Endothelial cell of umbilical vein (primary cell): Measurements from ENCODE around the gene PSMC2. TPM values are rescaled to one million over a fixed set of nuclear protein-coding genes. Genes with fewer than 3 reads are reported as not detected.

ENCODE experiments used
- BruUV-seq: library from RNA; stranded (reverse); fragments of 400-500 nt; replicated peaks from 2 replicates; lab custom pipeline; 2021; lab: Mats Ljungman, UMichigan
- CTCF ChIA-PET: fragments of 300-600, 350-600 bp; sonication (Branson Sonifier 250); formaldehyde crosslinking; loops from one replicate; lab custom pipeline; 2021; ENCODE audit warnings: antibody characterized with exemption, inconsistent platforms; lab: Charles Lee
- POLR2A ChIA-PET: fragments of 300-600, 350-600 bp; sonication (Branson Sonifier 250); formaldehyde crosslinking; loops from one replicate; lab custom pipeline; 2021; ENCODE audit warnings: antibody characterized with exemption, inconsistent platforms; lab: Charles Lee
- DNase-seq: peaks from one replicate; pipeline ENCODE4 v3.0.0-alpha.2; 2011; ENCODE audit warnings: low read depth, low spot score
- FAIRE-seq: peaks from 2 replicates; lab custom pipeline; 2011; peaks lifted over from hg19 to GRCh38; lab: Jason Lieb, UNC
- H2AFZ ChIP-seq: 2 replicates; pipeline ENCODE4 v1.6.0; 2012; ENCODE audit warnings: low read depth, low read length, control low read depth, inconsistent platforms
- H3K27ac ChIP-seq: 2 replicates; pipeline ENCODE4 v1.5.1; 2011; ENCODE audit warnings: low read depth, mild to moderate bottlenecking, control low read depth, low read length, moderate library complexity; ENCODE audit not compliant: insufficient read depth
- H3K27me3 ChIP-seq, 2 experiments: 2 replicates each; pipeline versions ENCODE4 v1.6.0 to v1.6.1; 2011; ENCODE audit warnings: low read length in 2 of 2, mixed read lengths in 1 of 2; ENCODE audit not compliant: control insufficient read depth in 2 of 2, insufficient read depth in 2 of 2
- H3K36me3 ChIP-seq, 2 experiments: 2 replicates in 1 of 2; 3 replicates in 1 of 2; pipeline ENCODE4 v1.5.1; 2011; ENCODE audit warnings: low read length in 2 of 2, mild to moderate bottlenecking in 1 of 2, moderate library complexity in 1 of 2; ENCODE audit not compliant: control insufficient read depth in 2 of 2, insufficient read depth in 2 of 2; ENCODE audit errors: extremely low read depth in 1 of 2
- H3K4me1 ChIP-seq: 3 replicates; pipeline ENCODE4 v1.5.1; 2011; ENCODE audit warnings: mild to moderate bottlenecking, low read length; ENCODE audit not compliant: control insufficient read depth, insufficient read depth; ENCODE audit errors: extremely low read depth
- H3K4me2 ChIP-seq: 2 replicates; pipeline ENCODE4 v1.6.1; 2011; ENCODE audit warnings: low read length, control low read depth, mixed read lengths; ENCODE audit not compliant: insufficient read depth
- H3K4me3 ChIP-seq, 3 experiments: fragments of 200-600 bp in 1 of 3; sonication (generic), shearing (Covaris generic) in 1 of 3; replicated peaks in 1 of 3; 2 replicates each; pipeline ENCODE4 v1.5.1; 2011 to 2016; ENCODE audit warnings: control low read depth in 3 of 3, low read length in 3 of 3, mild to moderate bottlenecking in 2 of 3, inconsistent platforms in 1 of 3, low read depth in 1 of 3, moderate library complexity in 1 of 3; ENCODE audit not compliant: insufficient read depth in 1 of 3
- H3K79me2 ChIP-seq: 2 replicates; pipeline ENCODE4 v1.6.0; 2012; ENCODE audit warnings: low read length, inconsistent platforms; ENCODE audit not compliant: control insufficient read depth, insufficient read depth
- H3K9ac ChIP-seq: replicated peaks from 2 replicates; pipeline ENCODE3; 2011; ENCODE audit warnings: low read length, control low read depth; ENCODE audit not compliant: insufficient read depth; ENCODE audit errors: extremely low read depth
- H3K9me1 ChIP-seq: replicated peaks from 3 replicates; pipeline ENCODE4 v1.6.0; 2011; ENCODE audit warnings: mild to moderate bottlenecking, low read length; ENCODE audit not compliant: control insufficient read depth, insufficient read depth; ENCODE audit errors: extremely low read depth
- H3K9me3 ChIP-seq: replicated peaks from 2 replicates; pipeline ENCODE4 v1.5.1; 2012; ENCODE audit warnings: low read length, inconsistent platforms; ENCODE audit not compliant: control insufficient read depth, insufficient read depth
- H4K20me1 ChIP-seq: replicated peaks from 2 replicates; pipeline ENCODE3; 2011; ENCODE audit warnings: mild to moderate bottlenecking, low read length; ENCODE audit not compliant: control insufficient read depth, insufficient read depth; ENCODE audit errors: extremely low read depth
- EZH2 ChIP-seq: IDR thresholded peaks from 2 replicates; pipeline ENCODE4 v1.6.1; 2012; ENCODE audit warnings: borderline replicate concordance, low read depth, mild to moderate bottlenecking, moderate library complexity, low read length, inconsistent platforms; ENCODE audit not compliant: severe bottlenecking
- FOS ChIP-seq: IDR thresholded peaks from 2 replicates; pipeline ENCODE4 v1.6.1; 2011; ENCODE audit warnings: mild to moderate bottlenecking, low read length, moderate library complexity, borderline replicate concordance; ENCODE audit not compliant: insufficient read depth
- GATA2 ChIP-seq: IDR thresholded peaks from 2 replicates; pipeline ENCODE4 v1.7.0; 2011; ENCODE audit warnings: low read depth, mild to moderate bottlenecking, moderate library complexity, mixed read lengths, low read length; ENCODE audit not compliant: insufficient read length, insufficient read depth
- JUN ChIP-seq: IDR thresholded peaks from 2 replicates; pipeline ENCODE4 v1.6.1; 2011; ENCODE audit warnings: borderline replicate concordance, low read depth; ENCODE audit not compliant: insufficient read length, insufficient read depth
- MYC ChIP-seq: IDR thresholded peaks from one replicate; pipeline ENCODE4 v1.6.1; 2011; ENCODE audit warnings: mild to moderate bottlenecking, low read depth, low read length
- POLR2A ChIP-seq: IDR thresholded peaks from 2 replicates; pipeline ENCODE4 v1.6.1; 2012; ENCODE audit warnings: low read depth, mild to moderate bottlenecking, control low read depth, low read length
- POLR2AphosphoS5 ChIP-seq: IDR thresholded peaks from 2 replicates; pipeline ENCODE4 v1.6.1; 2012; ENCODE audit warnings: low read depth, mild to moderate bottlenecking, control low read depth, low read length, moderate library complexity; ENCODE audit not compliant: insufficient read depth
- dilution Hi-C: fragments of 300-500 bp; cut with MboI; formaldehyde crosslinking; loops from one replicate; pipeline ENCODE4 v1.15.0; 2019; ENCODE audit warnings: low sequenced_read_pairs; ENCODE audit not compliant: extremely low pct_ligation_motif_present
- intact Hi-C: fragments of 100-400 bp; cut with micrococcal nuclease; formaldehyde crosslinking; loops from one replicate; pipeline ENCODE4 v1.10.0; 2022
- polyA plus RNA-seq, 4 experiments: library from polyadenylated mRNA; depleted of rRNA in 3 of 4; stranded (reverse) in 3 of 4; unstranded in 1 of 4; fragments of >200 nt; gene quantifications; 2 replicates each; pipeline versions ENCODE4 v1.2.1 to v1.2.3, GENCODE V29; 2011 to 2012; ENCODE audit warnings: missing spikeins in 1 of 4
- total RNA-seq: library from RNA; stranded (reverse); gene quantifications from 2 replicates; pipeline ENCODE4 v1.2.3, GENCODE V29; 2021
- TF ChIP-seq, protein P1 (sequence below): IDR thresholded peaks from 2 replicates; pipeline ENCODE4 v1.6.1; 2011; ENCODE audit not compliant: insufficient read depth, insufficient read length
- TF ChIP-seq, protein P2 (sequence below), 2 donors: IDR thresholded peaks; 1 replicate in 1 of 2; 2 replicates in 1 of 2; pipeline ENCODE4 v1.5.1; 2011; ENCODE audit warnings: low read length in 2 of 2, mild to moderate bottlenecking in 2 of 2, moderate library complexity in 2 of 2, control low read depth in 1 of 2, inconsistent platforms in 1 of 2, low read depth in 1 of 2; ENCODE audit not compliant: insufficient read depth in 1 of 2; ENCODE audit errors: extremely low read depth in 1 of 2

Gene PSMC2
- total and polyA plus RNA-seq, 2 donors (not counting 3 experiments of a cell fraction or from before 2014, with no cell fraction given), result 109 to 147 TPM

DNA sequence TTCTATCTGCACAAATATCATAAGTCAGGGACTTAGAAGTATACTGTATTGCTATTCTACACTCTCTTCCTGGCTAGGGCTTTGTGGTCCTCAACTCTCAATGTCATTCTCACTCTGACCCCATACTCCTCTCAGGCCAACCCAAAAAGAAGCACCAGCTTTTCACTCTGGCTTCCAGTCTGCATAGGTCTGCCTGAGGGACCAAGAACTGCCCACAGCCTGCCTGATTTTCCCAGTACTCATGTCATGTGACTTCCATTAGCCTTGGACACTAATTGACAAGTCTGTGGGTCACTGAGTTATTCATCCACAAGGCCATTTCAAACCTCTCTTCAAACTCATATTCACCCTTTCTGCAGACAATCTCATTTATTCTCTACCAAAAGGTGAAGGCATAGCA lies 30.4 kb upstream of the PSMC2 start:
- Histone ChIP-seq H4K20me1 (peaks cover 3% of the 10 kb centered on the region), H3K4me2 (no peak overlapping the region), H3K79me2 (no peaks in the 10 kb centered on the region), H3K27me3 (no peaks in the 10 kb centered on the region), H3K4me3 (no peak overlapping the region), H3K9me1 (no peaks in the 10 kb centered on the region), H3K27ac (no peak overlapping the region), H3K36me3 (peaks cover 25 to 44% of the 10 kb centered on the region in 2 experiments), H3K9ac (no peak overlapping the region), H3K9me3 (no peaks in the 10 kb centered on the region), H2AFZ (no peak overlapping the region), H3K4me1 (no peaks in the 10 kb centered on the region)
- FAIRE-seq, result no peak
- intact Hi-C loops, result no loop called here
- no TSS peak for BruUV-seq
- no peak for DNase-seq
- ChIA-PET POLR2A (no interaction called here), CTCF (no interaction called here)
- TF ChIP-seq, protein P1, sequence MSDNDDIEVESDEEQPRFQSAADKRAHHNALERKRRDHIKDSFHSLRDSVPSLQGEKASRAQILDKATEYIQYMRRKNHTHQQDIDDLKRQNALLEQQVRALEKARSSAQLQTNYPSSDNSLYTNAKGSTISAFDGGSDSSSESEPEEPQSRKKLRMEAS, result no peak
- TF ChIP-seq POLR2AphosphoS5 (no peak), MYC (no peak), FOS (no peak), EZH2 (no peak), JUN (no peak)
- dilution Hi-C loops, result no loop called here

- H4K20me1 ChIP-seq, result no peaks in the 10 kb centered on the region
- DNase-seq, result no peak
- H3K27me3 ChIP-seq, result no peaks in the 10 kb centered on the region
- intact Hi-C loops, result no loop called here
- dilution Hi-C loops, result no loop called here
- H2AFZ ChIP-seq, result no peak overlapping the region
- BruUV-seq, result no TSS peak
- H3K27ac ChIP-seq, result no peak overlapping the region
- peaks cover 9% of the 10 kb centered on the region for H3K79me2 ChIP-seq
- H3K4me1 ChIP-seq, result peaks cover 4% of the 10 kb centered on the region
- no peaks in the 10 kb centered on the region for H3K9me1 ChIP-seq
- TF ChIP-seq, protein P2, sequence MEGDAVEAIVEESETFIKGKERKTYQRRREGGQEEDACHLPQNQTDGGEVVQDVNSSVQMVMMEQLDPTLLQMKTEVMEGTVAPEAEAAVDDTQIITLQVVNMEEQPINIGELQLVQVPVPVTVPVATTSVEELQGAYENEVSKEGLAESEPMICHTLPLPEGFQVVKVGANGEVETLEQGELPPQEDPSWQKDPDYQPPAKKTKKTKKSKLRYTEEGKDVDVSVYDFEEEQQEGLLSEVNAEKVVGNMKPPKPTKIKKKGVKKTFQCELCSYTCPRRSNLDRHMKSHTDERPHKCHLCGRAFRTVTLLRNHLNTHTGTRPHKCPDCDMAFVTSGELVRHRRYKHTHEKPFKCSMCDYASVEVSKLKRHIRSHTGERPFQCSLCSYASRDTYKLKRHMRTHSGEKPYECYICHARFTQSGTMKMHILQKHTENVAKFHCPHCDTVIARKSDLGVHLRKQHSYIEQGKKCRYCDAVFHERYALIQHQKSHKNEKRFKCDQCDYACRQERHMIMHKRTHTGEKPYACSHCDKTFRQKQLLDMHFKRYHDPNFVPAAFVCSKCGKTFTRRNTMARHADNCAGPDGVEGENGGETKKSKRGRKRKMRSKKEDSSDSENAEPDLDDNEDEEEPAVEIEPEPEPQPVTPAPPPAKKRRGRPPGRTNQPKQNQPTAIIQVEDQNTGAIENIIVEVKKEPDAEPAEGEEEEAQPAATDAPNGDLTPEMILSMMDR (IDR thresholded peaks at IDR 0.05; ENCODE audit: extremely low read depth in 1 of 2, insufficient read depth in 1 of 2, low read depth in 1 of 2, low read length in 2 of 2), result no peak
- TF ChIP-seq MYC (no peak), FOS (no peak), POLR2A (no peak), GATA2 (no peak), JUN (no peak), EZH2 (no peak), POLR2AphosphoS5 (no peak)
- TF ChIP-seq, protein P1, result no peak
- H3K9me3 ChIP-seq, result no peaks in the 10 kb centered on the region
- H3K36me3 ChIP-seq, result peaks cover 10 to 23% of the 10 kb centered on the region in 2 experiments
- no peak overlapping the region for H3K9ac ChIP-seq
- H3K4me3 ChIP-seq, result no peak overlapping the region
- H3K4me2 ChIP-seq, result no peak overlapping the region
- POLR2A ChIA-PET, result no interaction called here
- FAIRE-seq, result no peak
- CTCF ChIA-PET, result no interaction called here
Observed at GRCh38 chr7:103325744-103326143, 21.7 kb upstream of the PSMC2 start.
